Fibroblast of skin of right quadriceps (primary cell): ENCODE measurements around the gene RBMS3.
A peak's percentile ranks its signal among the peaks of the same experiment; 100 is the strongest.

Experiments
- DNase-seq: peaks from one replicate; pipeline ENCODE4 v3.0.0-alpha.2; 2013

The RBMS3 gene

DNA sequence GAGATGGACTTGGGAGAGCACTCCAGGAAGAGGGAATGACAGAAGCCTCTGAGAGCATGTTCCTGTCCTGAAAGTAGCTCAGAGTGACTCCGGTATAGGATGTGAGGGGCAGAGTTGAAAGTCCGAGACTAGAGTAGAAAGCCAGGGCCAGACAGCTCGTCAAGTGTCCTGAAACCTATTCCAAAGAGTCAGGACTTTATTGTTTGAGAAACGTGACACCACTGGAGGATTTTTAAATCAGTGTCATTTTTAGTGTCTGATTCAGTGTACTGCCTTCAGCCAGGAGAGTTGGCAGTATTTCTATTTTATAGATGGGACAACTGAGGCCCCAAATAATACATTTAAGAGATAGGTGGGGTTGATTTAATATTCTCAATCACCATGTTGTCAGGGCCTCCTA, 1.6 kb upstream of the RBMS3 start:
- DNase-seq: no peak

DNA sequence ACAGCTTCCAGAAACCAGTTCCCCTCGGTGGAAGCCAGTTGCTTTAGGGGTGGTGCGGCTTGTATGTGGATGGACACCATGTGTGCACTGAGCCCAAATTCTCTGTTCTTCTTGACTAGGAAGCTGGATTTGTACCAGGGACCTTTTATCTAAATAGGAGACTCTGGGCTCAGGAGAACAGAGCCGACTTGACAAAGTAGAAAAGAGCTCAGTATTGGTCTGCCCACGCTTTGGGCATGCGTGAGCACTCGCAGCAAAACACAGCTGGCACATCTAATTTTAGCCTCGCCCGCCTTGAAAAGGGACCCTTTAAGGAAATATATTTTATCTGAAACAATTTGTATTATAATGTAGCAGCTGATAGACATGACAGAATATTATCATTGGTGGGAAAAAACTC, 1.1 kb upstream of the RBMS3 start:
- no peak for DNase-seq

DNA sequence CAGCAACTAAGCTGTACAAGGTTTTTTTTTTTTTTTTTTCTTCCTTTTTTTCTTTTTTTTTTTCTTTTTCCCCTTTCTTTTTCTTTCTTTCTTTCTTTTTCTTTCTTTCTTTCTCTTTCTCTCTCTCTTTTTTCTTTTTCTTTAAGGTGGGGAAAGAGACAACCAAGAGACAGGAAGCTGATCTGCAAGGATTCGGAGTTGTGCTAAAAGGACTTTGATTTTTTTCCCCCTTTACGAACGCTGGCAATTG, 148 bp downstream of the RBMS3 start:
- DNase-seq: peak; percentile 62

DNA sequence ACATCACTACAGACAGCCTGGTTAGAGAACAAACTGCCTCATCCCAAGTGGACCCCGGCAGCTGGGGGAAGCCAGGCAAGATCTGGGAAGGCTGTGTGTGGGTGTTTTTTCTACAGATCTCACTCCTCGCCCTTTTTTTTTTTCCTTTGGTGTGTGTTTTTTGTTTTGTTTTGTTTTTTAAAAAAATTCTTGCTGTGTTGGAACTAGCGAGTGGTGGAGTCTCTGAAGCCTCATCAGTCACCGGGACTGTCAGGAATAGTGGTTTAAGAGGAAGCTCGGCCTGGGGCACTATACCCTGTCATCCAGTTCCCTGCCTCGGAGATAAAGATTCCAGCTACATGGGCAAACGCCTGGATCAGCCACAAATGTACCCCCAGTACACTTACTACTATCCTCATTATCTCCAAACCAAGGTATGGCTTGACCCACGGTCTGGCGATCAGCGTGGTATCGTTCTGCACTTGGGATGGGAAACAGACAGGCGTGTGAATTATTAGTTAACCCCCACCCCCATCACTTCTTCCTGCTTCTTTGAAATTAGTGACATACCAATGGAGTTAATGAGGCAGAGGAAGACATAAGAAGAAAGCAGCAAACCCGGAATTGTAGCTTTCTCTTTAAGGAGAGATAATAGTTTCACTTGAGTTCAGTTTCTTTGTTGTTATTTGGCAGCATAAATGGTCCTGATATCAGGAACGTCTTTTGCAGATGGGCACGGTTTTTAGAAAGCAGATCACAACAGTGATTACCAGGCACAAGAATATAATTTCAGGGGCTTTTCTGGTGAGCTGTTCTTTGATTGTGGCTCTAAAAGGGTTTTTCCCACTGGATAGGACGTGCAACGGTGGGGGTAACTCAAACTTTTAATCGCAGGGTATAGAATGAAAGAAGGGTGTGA, 722 bp downstream of the RBMS3 start:
- DNase-seq: peak; percentile 47

DNA sequence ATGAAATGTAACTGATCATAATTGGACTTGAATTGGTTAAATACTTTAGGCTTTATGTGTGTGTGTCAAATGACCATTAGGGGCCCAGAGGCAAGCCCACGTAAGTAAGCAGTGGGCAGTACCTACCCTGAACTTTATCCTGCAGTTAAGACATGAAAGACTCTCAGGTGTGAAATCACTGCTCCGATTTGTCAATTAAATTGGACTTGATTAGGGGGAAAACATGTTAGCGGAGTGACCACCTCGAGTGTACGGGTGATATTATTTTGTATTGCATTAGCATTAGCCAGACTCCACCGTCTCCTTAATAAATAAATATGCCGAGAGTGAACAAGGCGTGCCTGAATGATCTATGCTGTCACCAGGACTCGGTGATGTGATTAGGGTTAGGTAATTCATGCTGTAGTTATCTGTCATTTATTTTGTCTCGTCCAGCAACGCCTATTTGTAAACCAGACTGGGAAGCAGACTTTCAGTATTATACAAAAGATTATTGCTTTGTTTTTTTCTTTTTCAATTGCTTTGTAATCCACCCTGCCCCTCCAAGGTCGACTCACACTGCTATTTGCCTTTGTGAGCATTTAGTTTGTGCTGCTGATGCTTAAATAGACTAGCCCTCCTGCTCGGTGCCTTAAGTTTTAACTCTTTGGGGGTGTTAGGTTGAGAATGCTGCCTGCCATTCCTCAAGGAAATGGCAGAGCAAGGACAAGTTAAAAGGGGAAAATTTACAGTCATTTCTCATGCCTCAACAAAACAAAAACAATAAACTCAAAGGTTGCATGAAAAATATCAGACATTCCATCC, 1.8 kb downstream of the RBMS3 start:
- peak; percentile 61 for DNase-seq

DNA sequence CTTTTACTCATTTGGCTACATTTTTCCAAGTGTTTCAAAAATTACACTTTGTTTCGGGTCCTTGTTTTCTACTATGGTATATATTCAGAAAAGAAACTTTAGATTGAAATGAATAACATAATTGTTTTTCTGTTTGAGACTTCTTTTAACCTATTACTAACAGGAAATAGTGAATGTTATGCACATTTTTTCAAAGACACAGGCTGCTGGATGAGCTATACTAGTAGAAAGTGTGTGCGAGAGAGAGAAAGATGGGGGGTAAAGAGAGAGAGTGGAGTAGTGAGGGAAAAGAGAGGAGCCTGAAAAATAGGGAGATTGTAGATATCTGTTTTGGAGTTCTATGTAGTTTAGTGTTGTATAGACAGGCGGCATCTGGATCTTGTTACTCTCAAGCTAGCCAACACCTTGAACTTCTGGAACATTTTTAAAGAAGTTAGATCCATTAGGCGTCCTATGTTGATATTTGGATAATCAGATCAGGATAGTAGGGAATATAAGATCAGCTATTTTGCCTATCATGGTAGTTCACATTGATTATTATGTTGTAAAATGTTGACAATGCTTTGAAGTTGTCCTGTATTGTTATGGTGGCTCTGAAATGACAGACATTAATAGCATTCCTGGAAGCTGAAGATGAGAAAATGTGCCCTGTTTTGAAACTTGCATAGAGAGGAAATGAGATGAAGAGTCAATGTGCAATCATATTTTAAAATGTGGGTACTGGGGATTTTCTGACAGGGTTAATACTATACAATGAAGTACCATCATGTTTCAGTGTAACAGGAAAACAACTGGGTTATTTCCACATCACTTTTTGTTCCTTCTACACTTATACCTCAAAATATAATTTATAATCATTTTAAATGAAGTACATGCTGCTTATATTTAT, 2.6 kb downstream of the RBMS3 start:
- DNase-seq: peak; percentile 21

DNA sequence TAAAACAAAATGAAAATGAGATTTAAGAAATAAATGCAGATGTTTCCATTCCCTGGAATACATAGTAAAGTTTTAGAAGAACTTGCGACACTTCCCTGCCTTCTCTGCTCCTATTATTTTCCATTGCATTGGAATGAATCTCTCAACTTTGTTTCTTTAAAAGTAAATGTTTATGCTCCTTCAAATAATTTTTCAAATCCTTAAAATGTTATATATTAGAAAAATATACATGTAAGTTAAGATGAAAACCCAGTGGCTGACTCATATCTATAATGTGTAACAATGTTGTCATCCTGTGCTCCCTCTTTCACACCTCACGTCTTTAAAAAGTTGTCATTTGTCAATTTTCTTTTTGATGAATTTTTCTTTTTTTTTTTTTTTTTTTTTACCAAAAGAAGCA, 3.6 kb downstream of the RBMS3 start:
- no peak for DNase-seq

DNA sequence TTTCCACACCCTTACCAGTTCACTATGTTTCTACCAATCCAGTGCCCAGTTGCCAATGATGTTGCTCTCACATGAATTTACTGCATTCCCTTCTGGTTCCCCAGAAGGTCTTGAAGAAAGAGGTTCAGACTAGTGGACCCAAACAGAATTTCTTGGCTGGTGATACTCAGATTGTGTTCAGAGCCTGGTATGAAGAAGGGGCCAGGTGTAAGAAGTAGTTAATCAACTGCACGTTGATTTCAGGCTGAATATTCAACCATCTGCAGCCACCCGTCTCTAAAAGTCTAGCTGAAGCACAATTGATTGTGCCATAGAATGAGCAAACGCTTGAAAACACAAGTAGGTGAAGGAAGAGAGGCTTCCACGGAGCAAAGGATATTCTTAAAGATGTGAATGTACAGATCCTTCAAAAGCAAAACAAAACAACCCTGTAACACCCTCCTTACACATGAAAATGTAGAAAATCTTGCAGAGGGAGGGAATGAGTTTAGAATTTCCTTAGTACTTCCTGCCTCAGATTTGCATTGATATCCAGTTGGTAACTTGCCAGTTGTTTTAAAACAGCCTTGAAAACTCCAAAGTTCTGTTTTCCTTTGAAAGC, 4.7 kb downstream of the RBMS3 start:
- peak; percentile 52 for DNase-seq

DNA sequence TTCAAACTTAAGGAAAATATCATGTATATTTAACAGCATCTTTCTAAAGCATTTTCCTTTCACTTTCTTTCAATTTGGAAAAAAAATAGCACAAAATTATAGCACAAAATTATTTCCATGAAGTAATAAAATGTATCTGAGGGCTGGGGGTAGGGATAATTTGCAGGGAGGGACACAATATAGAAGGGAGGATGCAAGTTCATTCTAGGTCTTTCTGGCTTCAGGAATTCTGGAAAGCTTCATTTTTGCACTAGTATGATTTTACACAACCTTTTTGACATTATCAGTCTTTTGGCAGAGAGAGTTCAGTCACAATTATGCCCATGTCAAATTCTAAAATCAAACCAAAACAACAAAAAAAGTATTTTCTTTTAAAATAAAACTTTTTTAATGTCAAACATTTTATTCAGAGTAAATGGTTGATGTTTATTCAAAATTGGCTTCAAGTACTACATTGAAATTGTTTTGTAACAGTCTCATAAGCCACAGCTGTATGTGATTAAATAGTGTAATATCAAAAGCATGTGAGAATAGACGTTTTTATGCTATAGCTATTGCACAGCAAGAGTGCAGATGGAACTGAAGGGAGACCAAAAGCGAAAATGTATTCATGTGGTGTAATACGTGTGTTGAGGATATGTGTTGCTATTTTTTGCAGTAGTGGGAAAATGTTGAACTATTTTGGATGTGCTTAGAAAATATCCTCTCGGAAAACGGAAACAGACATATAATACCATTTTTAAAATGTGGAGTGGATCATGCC, 5.8 kb downstream of the RBMS3 start:
- DNase-seq: peak; percentile 94

DNA sequence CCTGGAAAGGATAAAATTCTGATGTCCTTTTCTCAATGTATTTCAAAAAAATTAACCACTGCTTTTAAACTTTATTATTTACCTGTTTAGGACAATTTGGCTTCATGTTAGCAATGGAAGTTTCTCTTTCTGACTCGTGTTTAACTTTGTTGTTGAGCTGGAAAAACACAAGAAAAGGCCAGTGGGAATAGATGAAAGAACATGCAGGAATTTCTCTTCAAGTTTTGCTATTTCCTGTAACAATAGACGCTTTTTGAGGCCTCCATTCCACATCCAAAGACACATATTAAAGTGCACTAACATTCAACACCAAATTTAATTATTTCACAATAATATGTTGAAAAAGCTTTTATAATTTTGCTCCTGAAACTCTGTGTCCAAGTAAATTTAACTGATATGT, 9.7 kb downstream of the RBMS3 start:
- no peak for DNase-seq

DNA sequence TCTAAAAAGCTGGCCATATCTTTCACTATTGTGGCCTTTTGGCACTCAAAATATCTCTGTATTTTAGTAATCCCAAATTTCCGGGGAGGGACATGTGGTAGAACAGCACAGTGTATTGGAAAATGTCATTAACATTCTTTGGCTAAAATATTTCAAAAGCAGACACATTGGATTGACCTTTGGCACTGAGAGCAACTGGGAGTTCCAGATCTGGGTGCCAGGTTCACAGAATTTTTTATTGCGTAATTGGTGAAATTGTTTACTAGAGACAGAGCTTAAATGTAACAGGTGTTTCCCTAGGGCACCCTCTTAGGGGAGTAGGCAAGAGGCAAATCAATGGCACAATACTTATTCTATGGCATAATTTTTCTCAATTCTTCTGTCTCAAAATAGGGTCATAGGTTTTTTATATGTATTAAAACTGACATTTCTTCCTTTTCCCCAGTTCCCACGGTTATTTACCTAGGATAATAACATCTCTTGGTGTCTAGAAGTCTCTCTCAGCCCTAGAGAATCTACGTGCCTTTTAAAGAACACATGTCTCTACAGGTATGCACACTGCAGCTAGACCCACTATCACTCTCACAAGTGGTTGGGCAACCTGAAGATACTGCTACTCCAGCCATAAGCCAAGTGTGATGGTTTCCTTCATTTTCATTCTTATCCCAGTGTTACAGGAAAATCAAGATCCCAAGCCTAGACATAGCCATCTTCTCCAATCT, 10.6 kb downstream of the RBMS3 start:
- DNase-seq: no peak

DNA sequence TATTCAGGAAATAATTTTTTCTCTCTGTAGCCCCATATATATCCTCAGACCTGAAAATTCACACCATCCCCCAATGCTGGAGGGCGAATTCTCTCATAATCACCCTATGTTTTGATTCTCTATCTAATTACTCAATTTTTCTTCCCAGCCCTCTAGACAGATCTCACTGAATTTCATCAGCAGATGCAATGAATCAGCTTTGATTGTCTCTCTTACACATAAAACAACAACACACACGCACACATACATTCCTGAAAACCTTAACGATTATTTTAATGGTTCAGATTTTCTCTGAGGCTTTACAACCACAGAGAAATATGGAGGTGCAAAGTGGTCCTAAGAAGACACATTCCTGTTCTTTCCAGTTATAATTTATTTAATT, 11.1 kb downstream of the RBMS3 start:
- DNase-seq: peak; percentile 50

DNA sequence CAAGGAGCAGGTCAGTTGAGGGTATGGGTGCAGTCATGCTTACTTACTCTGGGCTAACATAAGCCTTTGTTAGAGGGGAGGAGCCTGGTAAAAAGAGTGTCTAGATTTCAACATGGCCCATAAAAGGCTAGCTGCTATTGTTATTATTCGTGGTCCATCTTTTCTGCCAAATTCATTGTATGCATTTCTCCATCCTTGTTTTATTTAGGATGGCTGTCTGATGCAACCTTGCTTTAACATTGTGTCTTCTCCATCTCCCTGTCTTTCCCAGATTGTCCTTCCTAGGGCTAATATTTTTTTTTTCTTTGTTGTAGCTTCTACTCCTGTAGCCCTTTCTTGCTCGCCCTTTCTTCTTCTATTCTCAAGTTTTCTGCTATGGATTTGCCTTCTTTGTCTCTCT, 12.6 kb downstream of the RBMS3 start:
- DNase-seq: peak; percentile 66

DNA sequence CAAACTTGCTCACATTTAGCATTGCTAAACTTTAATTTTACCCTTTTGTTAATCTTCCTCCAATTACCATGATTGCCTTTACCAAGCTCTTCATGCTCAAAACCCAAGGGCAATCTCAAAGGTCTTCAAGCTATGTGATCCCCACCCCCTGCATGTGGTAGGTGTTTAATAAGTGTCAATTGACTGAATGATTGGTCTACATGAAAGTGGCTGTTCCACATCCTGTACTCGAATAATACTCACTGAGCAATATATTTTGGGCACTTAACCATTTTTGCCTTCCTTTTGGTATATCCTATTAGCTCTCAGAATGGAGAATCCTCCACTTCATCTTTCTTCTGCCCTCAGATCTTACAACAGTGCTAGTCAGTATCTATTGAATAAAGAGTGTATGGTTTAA, 17.1 kb downstream of the RBMS3 start:
- no peak for DNase-seq

DNA sequence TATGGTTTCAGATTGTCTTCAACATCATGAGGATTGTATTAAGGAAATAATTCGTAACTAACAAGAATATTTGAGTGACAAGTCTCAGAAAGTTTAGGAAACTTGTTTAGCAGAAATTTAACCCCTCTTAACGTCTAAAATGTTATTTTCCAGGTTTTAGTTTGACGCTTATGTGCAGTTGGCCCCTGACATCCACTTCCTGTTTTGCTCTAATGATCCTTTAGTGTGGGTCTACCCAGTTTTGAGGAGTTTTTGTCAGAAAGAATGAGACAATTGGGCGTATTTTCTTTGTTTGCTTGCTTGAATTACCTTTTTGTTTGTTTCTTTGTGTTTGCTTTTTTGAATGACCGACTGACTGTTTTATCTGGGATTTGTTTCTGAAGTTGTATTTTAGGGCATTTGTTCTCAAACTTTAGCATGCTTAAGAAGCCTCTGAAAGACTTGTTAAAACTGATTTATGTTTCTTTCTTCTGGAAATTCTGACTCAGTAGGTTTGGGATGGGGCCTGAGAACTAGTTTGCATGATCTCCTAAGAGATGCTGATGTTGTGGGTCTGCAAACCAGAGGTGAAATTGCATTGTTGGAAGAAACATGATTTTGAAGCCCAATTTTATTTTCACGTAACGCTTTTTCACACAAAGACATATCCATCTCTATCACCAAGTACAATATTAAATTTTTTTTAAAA, 20.6 kb downstream of the RBMS3 start:
- DNase-seq: peak; percentile 56

DNA sequence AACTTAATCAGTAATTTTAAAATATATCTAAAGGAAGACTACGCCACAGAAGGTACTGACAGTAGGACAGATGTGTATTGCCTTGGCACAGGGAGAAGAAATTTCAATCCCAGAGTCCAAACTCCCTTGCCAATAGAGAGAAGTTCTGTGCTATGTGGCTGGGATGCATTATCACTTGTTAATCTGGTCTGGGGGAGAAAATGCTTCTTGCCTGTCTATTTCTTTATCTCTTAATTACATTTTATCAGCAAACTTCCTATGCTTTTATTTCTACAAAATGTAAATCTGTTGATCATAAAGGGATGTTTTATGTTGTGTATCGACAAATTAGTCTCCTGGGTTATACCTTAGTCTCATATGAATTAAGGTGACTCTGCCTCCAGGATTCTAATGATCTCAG, 21.7 kb downstream of the RBMS3 start:
- DNase-seq: no peak

DNA sequence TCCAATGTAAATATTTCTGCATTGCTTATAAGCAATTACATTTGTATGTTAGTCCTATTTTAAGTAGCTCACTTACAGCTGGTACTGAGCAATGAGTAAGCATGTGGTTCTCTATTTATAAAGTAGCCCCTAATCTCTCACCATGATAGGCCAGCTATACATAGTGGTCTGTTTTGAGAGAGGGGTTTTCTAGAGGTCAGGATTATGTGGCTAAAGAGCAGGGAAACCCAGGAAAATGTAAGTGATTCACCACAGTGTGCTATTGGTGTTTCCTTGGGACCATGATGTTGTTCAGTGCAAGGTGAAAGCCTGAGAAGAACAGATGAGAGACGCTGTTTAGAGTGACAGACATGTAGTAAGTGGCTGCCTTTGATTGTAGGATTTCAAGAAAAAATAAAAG, 26.4 kb downstream of the RBMS3 start:
- no peak for DNase-seq

DNA sequence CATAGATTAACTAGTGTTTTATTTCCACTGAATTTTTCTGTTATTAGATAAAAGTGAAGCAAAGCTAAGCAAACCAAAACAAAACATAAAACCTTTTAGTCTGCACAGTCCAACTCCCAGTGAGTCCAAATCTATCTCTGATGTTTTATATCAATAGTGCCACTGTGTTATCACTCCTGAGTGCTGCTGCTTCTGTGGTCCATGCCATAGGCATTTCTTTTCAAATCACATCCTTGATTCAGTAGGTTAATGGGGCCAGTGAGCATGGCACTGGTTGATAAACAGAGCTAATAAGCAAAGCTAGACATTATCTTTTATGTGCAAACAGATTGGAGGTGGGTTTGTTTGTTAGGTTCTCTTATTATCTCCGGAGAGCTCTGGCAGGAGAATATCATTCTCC, 30.0 kb downstream of the RBMS3 start:
- DNase-seq: no peak

DNA sequence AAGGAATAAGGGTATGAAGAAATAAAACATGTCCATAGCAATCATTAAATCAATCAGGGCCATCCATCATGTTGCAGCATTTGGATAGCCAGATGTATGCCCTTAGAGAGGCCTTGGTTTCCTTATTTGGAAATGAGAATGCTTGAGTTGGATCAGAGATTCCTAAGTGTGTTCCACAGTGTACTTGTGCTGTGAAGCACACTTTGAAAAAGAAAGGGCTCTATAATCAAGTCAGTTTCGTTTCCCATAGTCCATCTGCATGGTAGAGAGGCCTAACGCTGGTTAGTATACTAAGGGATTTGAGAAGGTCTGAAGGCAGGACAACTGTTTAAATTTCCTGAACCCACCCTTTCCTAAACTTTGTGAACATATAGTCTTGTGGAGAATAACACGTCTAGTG, 30.9 kb downstream of the RBMS3 start:
- DNase-seq: no peak

DNA sequence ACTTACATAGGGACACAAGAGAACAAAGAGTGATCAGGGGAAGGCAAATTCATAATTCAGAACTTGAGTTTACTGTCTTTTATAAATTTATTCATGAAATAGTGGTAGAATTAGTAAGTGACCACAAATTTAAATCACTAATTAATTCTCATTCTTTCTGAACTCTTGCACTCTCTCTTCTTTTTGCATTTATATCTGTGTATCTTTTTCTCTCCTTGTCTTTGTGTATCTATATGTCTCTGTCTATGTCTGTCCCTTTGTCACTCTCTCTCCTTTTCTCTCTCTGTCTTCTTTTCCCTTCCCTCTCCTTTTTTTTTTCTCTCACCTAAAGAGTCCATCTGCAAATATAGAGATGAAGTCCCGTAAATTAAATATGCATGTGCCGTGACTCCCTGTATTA, 31.5 kb downstream of the RBMS3 start:
- no peak for DNase-seq

DNA sequence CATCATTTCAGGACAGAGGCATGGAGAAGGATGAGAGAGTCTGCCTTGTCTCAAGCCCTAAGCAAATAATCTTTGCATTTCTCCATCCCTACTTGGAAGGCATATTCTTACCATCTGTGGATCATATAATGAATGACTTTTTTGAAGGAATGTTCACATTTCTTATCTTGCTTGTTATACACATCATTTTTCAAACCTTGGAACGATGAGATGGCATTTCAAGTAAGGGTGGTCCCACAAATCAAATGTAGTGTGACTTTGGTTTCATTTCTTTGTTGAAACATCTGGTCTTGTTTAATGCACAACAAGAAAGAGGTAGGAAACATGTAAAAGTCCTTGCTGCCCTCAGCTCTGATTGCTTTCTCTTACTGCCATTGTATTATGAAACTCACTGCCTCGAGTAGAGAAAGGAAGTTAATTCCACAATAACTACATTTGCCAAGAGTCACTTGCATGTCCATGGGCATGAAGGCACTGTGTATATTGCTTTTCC, 32.1 kb downstream of the RBMS3 start:
- peak; percentile 90 for DNase-seq
